ENCODE data around the gene GK.
"Not testable (repeated sequence)": the region's sequence is repeated elsewhere in the genome, so short reads cannot be mapped to it uniquely, and the experiment has no call there.

The GK gene

GRCh38 chrX:30635630-30636029 lies 17.6 kb upstream of the GK start:
- peak; percentile 33 for TF ChIP-seq CTCF (IDR thresholded peaks at IDR 0.05; ENCODE audit: extremely low read depth, insufficient read depth, missing control alignments)
- in situ Hi-C loops (cut with MboI; ENCODE audit: low pct_unique_long_range_greater_than_20kb, low sequenced_read_pairs, unreplicated experiment): no loop called here
- no peak for DNase-seq (ENCODE audit: low spot score)

GRCh38 chrX:30637874-30638815 lies 15.1 kb upstream of the GK start:
- in situ Hi-C loops (cut with MboI; ENCODE audit: low pct_unique_long_range_greater_than_20kb, low sequenced_read_pairs, unreplicated experiment): no loop called here
- no peak for TF ChIP-seq CTCF (IDR thresholded peaks at IDR 0.05; ENCODE audit: extremely low read depth, insufficient read depth, missing control alignments)
- no peak for DNase-seq (ENCODE audit: low spot score)

GRCh38 chrX:30639702-30640101 lies 13.5 kb upstream of the GK start:
- not testable (repeated sequence) for DNase-seq (ENCODE audit: low spot score)

GRCh38 chrX:30642642-30643041 lies 10.6 kb upstream of the GK start:
- in situ Hi-C loops (cut with MboI; ENCODE audit: low pct_unique_long_range_greater_than_20kb, low sequenced_read_pairs, unreplicated experiment): no loop called here
- no peak for TF ChIP-seq CTCF (IDR thresholded peaks at IDR 0.05; ENCODE audit: extremely low read depth, insufficient read depth, missing control alignments)

More at GRCh38 chrX:30639702-30640101, 13.5 kb upstream of the GK start:
- in situ Hi-C loops (cut with MboI; ENCODE audit: low pct_unique_long_range_greater_than_20kb, low sequenced_read_pairs, unreplicated experiment): not testable (repeated sequence)

GRCh38 chrX:30643313-30643821 lies 9.9 kb upstream of the GK start:
- in situ Hi-C loops (cut with MboI; ENCODE audit: low pct_unique_long_range_greater_than_20kb, low sequenced_read_pairs, unreplicated experiment): no loop called here
- no peak for DNase-seq (ENCODE audit: low spot score)
- no peak for TF ChIP-seq CTCF (IDR thresholded peaks at IDR 0.05; ENCODE audit: extremely low read depth, insufficient read depth, missing control alignments)

More at GRCh38 chrX:30642642-30643041, 10.6 kb upstream of the GK start:
- DNase-seq (ENCODE audit: low spot score): no peak

- no peak for TF ChIP-seq CTCF (IDR thresholded peaks at IDR 0.05; ENCODE audit: extremely low read depth, insufficient read depth, missing control alignments)
- peak; percentile 59 for DNase-seq (ENCODE audit: low spot score)
- in situ Hi-C loops (cut with MboI; ENCODE audit: low pct_unique_long_range_greater_than_20kb, low sequenced_read_pairs, unreplicated experiment): no loop called here
Measured at GRCh38 chrX:30649859-30650258, 3.4 kb upstream of the GK start.

Measured in GM13977 (cell line).